NCI-H446 (cell line): ENCODE results near the gene ESPL1.

Source experiments
- DNase-seq, 2 experiments: peaks; one replicate each; lab custom pipeline; 2025; lab: John Stamatoyannopoulos, UW

Gene ESPL1

DNA sequence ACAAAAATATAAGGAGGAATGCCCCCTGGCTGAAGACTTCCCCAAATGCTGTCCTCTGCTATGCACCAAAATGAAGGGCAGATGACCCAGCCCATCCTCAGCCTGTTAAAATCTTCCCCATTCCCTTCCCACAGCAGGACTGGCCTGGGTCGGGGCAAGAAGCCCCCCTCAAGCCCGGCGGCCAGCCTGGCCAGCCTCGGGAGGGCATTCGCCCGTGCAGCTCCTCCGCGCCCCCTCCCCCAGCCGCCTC, 36.5 kb upstream of the ESPL1 start:
- no peak for DNase-seq

DNA sequence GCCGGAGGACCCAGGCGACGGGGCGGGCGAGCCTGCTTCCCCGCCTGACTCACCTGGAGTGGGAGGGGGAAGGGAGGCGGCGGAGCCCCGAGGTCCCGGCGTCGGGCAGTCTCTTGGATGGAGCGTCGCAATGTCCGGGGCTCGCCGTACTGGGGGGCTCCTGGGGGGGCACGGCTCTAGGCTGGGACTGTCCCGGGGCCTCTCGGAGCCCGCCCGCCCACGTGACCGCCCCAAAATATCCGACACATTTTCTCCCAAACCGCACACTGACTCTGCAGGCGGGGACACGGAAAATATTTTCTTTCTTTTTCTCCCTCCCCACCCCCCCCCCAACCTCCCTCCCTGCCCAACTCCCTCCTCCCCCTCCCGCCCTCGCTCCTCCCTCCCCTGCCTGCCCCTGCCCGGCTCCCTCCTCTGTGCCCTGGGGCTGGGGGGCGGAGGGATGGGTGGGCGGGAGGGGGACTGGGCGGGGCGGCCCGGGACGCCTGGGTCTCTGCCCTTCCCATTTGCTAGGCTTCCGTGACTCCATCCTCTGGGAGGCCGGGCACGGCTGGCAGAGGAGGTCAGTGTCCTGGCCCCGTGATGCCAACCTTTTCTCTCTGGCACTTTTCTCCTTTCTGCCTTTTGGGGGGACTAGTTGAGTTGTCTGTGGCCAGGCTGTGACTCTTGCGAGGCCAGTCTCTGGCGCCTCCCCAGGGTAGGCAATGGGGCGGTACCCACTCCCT, 36.0 kb upstream of the ESPL1 start, which contains the start of gene RARG:
Gene RARG, minus strand, starts transcription at position 289 of the 725 bp plus-strand sequence. CDS start 4,664 bp downstream, outside the sequence.
- DNase-seq: peak in 1 of 2 experiments; percentile 44

DNA sequence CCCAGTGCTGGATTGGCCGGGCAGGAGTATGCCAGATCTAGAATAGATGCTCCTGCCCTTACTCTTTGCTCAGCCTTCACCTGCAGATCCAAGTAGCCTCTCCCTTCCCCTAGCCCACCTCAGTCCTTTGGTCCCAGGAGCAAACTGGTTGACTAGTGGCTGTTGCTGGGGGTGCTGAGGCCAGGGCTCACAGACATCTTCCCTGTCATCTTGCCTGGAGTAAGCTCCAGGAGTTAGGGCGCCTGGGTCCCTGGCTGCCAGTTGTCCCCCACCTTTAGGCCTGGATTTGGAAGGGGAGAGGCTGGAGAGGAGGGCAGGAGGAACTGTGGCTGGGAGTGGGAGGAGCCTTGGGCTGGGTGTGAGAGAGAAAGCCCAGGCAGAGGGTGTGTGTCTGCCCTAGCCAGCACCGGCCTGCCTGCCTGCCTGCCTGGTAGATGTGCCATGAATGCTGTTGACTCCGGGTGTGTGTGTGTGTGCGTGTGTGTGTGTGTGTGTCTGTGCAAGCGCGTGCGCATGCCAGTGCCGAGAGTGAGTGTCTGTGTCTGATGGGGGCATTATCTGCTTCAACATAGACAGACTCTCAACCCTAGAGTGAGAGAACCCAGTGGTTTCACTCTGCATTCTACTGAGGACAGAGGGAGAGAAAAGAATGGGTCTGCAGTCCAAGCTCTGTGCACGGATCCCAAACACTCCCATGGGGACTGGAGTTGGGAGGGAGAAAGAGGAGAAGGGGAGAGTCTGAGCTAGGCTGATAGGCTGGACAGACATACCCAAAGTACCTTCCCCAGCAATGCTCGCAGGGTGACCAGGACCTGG, 35.2 kb upstream of the ESPL1 start:
- DNase-seq: peak in 1 of 2 experiments; percentile 7

DNA sequence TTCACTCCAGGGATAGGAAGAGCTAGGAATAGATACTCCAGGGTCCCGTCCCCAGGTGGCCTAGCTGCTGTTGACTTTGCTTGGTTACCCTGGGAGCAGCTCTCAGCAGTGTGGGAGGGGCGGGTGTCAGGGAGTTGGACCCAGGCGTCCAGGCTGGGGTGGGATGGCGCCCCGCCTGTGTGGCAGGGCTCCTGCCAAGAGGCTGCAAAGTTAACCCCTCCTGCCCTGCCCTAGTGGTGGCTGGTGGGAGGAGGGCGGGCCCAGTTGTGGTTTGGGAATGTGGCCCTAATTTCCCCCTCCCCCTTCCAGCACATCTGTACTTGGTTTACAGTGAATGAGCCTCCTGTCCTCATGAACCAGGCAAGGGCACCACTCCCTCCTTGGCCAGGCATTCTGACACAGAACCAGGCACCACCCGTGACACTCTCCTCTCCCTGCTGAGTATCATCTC, 34.4 kb upstream of the ESPL1 start:
- DNase-seq: no peak

DNA sequence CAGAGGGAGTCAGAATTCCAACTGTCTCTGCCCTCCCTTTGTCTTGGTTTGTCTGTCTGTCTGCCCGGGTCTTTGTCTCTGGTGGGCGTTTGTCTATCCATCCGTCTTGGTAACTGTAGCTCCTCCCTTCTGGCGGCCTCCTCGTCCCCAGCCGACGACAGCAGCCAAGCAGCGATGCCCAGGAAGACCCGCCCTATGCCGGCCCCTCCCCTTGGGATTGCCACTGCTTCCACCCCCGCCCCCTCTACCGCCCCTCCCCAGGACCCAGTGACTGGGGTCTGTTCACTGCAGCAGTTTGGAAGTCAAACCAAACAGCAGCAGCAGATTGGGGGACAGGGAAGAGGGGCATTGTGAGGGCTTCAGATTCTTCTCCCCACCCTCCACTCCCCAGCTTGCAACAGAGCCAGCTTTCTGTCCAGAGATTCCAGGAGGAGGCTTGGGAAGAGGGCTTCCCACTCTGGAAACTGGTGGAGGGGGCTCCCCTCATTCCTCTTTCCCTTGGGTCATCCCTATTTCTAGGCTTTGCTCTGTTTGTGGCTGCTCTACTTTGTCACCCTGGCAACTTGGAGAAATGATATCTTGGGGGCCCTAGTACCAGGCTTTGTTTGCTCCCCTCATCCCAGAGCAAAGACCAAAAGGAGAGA, 33.7 kb upstream of the ESPL1 start:
- DNase-seq: peak in 1 of 2 experiments; percentile 30

DNA sequence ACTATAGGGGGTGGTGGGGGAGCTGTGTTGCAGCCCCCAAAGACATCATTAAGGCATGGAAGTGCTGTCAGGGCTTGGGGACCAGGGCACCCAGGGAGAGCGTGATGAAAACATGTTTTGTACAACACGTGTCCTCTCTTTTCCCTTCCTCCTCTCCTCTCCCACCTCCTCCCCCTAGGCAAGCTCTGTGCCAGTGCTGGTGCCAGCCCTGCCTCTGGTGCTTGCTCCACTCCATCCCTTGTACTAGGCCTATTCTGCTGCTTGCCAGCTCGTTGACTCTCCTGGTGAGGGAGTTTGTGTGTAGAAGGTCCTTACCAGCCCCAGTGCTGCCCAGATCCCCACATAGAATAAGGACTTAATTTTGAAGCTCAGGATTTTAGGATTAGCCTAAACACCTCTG, 32.9 kb upstream of the ESPL1 start:
- DNase-seq: no peak

DNA sequence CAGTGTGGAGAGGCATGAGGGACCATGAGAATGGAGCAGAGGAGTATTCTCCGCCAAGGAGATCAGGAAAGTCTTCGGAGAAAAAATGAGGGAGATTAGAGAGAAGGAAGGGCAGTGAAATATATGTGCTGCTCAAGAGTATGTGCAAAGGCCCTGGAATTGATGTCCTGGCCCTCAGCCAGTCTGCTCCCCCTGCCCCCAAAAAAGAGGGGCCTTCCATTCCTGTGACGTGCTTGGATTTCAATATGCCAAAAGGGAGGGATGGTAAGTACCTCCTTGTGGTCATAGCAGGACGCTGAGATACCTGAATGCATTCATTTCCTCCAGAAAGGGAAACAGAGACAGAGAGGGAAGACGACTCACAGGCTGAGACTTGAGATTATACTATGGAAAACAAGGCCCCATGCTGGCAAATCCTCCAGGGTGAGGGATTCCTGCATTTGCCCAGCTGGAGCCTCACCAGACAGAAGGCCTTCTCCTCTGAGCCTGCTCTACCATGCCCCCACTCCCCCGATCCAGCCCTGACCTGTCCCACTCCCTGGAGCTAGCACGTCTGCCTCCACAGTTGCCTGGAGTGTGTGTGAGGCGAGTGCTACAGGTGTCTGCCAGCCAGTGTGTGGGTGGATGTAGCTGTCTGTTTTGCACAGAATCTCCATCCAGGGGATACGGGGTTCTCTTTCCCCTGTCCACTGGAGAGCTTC, 32.2 kb upstream of the ESPL1 start:
- DNase-seq: no peak

DNA sequence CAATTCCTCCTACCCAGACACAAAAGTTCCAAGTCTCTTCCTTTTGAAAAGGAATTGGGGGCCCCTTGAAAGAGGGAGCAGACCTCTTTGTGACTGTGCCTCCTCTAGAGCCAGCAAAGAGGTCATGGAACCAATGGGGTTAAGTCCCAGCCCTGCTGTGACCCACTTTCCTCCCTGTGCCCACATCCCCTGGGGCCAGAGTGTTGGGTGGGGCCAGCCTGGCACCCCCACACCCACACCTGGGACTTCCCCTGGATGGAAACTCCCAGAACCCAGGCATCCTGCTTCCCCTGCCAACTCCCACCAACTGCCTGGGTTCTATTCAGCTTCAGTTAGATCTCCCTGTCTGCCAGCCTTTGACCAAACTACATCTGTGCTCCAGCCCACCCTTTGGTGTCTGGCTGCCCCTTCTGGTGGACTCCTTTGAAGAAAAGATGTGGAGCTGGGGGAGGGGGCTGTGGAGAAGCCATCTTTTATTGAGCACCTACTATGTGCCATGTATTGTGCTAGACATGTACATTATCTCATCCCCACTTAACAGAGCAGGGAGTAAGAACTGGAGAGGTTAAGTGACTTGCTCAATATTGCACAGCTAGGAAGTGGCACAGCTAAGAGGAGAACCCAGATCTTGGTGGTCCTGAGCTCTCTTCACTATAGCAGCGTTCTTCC, 31.5 kb upstream of the ESPL1 start:
- no peak for DNase-seq

DNA sequence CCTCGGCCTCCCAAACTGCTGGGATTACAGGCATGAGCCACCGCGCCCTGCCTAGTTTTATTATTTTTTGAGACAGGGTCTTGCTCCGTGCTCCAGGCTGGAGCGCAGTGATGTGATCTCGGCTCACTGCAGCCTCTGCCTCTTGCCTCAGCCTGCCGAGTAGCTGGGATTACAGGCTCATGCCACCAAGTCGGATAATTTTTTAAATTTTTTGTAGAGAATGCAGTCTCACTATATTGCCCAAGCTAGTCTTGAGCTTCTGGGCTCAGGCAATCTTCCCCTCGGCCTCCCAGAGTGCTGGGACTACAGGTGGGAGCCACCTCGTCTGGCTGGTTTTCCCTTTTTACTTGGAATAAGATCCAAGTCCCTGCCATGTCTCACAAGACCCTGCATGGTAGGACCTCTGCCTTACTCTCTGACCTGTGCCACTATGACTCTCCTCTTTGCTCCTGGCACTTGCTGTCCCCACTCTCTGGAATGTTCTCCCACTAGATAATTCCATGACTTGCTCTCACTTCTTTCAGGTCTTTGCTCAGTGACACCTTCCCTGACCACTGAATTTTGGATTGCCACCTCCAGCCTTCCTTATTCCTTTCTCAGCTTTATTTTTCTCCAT, 28.3 kb upstream of the ESPL1 start:
- DNase-seq: no peak

DNA sequence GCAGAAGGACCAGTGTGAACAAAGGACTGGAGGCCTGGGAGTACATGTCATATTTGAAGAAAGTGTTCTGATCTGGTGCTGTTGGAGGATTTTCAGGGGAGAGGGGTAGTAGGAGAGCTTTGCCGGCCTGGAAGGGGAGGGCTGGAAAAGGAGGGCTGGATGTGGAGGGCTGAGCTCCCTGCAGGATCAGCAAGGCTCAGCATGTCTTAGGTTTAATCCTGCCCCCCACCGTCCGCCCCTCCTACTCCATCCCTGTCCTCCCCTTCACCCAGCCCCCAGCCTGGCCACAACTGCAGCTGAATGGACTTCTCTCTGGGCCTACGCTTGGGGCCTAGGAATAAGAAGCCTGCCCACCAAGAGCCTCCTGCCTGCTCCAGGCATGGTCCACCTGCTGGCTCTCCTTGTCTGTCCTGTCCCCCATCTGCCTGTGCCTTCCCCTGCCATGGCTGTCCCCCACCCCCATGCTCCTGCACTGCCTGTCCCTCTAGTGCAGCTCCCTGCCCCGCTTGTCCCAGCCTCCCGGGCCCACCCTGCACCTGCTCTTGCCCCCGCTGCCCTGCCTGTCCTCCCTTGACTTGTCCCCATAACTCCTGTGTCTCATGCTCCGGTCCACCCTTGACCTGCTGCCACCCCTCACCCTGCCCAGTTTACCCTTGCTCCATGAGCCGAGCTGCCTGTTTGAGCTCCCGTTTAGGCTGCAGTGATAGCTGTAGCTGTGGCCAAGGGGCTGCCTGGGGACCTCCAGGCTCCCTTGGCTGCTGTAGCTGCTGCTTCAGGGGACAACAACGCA, 26.3 kb upstream of the ESPL1 start:
- no peak for DNase-seq

DNA sequence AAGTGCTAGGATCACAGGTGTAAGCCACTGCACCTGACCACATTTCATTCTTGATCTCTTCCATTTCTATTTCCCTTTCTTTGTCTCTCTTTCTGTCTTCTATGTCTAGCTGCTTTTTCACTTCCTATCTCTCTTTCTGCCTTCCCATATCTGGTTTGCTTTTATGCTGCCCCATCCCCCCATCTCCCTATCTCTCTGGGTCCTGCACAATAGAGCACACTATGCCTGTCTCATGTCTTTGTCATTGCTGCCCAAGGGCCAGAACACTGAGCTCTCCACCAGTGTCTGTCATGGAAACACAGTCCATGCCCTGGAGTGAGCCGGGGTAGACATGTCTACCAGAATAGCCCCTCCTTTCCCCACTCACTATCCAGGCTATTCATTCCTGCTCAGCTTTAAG, 23.8 kb upstream of the ESPL1 start:
- DNase-seq: no peak

DNA sequence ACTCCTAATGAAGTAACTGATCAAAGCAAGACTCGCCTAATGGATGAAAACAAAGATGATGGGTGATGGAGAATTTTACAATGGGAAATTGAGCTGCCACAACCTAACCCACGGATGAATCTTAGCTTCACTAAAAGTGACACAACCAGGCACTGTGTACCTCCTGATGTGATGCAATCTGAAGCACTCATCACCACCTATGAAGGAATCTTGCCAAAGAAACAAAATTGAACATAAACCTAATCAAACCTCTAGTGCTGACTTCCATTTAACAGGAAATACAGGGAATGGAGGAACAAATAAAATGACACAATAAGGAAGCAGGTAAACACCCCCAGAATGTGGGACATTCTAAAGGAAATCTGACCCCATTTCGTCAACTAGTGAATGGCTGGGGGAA, 22.8 kb upstream of the ESPL1 start:
- no peak for DNase-seq

DNA sequence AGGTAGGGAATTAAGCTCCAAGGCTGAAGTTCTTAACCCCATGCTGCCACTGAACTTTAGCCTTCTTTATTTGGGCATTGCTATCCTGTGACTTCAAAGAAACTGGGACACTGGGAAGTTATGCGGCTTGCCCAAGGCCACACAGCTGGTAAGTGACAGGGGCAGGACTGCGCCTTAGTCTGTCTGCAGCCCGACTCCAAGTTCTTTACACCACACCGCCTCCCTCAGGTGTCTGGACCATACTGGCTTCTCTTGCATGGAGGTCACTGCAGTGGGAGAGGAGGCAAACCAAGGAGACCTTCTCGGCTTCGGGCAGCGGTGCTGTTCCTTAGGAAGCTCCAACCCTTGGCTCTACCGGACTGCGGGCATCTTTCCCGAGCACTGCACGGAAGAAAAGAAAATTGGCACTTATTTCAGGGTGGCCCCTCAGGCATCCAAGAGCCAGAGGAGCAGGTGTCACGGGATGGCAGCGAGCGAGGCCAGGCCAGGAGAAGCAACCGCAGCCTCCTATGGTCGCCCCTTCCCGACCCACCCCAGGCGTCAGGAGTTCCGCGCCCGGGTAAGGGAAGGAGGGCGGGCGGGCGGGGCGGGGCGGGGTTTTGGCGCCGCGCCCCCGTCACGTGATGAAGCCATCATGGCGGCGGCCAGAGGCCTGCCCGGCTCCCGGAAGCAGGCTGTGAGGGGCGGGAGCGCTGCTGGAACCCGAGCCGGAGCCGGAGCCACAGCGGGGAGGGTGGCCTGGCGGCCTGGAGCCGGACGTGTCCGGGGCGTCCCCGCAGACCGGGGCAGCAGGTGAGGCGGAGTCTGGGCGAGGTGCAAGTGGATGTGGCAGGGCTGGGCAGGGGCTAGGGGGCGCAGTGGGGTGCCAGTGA, 16.4 kb upstream of the ESPL1 start:
- DNase-seq: peak in 1 of 2 experiments; percentile 85

DNA sequence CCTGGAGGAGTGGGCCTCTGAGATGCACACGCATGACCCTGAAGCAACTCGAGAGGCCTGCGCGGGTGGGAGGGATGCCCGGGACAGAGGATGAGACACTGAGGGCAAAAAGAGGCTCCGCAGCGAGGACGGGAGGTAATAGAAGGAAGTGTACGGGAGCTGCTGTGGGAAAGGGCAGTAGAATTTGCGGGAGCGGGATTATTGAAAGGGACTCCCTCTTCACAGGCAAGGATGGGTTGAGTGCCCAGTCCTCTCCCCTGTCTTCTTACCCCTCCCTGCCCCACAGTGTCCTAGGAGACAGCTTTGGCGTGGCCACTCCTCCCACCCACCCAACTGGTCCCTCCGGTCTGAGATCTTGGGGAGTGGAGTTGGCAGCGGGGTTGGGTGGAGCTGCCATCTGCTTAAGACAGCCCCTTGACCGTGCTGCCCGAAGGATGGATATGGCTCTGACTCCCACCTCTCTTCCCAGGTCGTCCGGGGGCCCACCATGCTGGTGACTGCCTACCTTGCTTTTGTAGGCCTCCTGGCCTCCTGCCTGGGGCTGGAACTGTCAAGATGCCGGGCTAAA, 15.7 kb upstream of the ESPL1 start:
- DNase-seq: no peak

DNA sequence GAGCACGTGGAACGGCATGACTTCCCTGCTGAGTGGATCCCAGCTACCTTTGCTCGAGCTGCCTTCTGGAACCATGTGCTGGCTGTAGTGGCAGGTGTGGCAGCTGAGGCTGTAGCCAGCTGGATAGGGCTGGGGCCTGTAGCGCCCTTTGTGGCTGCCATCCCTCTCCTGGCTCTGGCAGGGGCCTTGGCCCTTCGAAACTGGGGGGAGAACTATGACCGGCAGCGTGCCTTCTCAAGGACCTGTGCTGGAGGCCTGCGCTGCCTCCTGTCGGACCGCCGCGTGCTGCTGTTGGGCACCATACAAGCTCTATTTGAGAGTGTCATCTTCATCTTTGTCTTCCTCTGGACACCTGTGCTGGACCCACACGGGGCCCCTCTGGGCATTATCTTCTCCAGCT, 14.8 kb upstream of the ESPL1 start:
- no peak for DNase-seq

DNA sequence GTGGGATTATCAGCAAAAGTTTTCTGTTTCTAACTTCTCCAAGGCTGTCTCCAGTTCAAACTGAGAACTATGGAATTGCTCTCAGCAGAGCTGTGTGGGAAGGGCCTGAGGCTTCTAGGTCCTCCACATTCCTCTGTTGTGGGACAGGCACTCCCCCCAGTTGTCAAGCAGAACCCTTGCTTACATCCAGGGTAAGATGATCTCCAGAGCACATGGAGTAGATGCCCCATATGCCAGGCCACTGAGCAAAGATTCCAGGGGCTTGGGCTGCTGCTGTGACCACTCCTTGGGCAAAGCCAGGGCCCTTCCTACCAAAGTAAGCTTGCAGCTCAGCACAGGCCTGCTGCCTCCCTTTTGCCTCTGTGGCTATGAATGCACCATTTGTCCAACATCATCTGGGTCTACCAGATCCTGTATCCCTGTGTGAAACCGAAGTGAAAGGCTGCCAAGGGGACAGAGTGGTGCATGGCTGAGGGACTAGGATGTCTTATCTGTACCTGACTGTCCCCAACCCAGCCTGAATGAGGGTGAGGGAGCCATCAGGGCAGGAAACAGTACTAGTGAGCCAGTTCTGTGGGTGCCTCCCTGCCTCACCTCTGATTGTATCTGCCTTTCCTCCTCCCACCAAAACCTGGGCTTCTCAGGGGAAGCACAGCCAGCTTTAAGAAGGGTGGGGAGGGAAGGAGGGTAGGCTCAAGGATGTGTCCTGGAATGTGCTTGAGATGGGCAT, 13.1 kb upstream of the ESPL1 start:
- DNase-seq: no peak

DNA sequence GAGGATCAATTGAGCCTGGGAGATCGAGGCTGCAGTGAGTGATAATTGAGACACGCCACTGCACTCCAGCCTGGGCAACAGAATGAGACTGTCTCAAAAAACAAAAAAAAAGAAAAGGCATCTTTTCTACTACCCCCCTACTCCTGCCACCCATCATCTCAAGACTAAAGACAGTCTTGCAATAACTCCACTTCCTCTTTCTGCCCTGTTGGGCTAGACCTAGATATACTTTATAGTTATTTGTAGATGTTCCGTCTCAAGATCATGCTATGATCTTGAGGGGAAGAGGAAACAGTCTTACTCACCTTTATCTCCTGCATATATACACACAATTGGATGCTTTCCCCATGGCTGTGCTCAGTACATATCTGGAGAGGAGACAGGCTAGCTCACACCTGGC, 12.1 kb upstream of the ESPL1 start:
- no peak for DNase-seq
